Measurements from ENCODE around the gene C5orf63.

Gene C5orf63

GRCh38 chr5:127064253-127064840 is 9.0 kb downstream of the C5orf63 start:
- no peak for DNase-seq
- Histone ChIP-seq H3K36me3 (ENCODE audit: insufficient read depth, low read length) (no peaks in the 10 kb centered on the region), H3K9ac (ENCODE audit: low read depth, low read length) (no peak overlapping the region), H2AFZ (ENCODE audit: low read depth, low read length) (no peak overlapping the region), H3K4me2 (ENCODE audit: insufficient read depth, low read length) (no peak overlapping the region), H3K9me3 (ENCODE audit: insufficient read depth, low read length, severe bottlenecking) (no peaks in the 10 kb centered on the region), H3K4me3 (ENCODE audit: low read depth in 1 of 2, low read length in 2 of 2) (no peak overlapping the region), H4K20me1 (ENCODE audit: insufficient read depth, low read length) (no peaks in the 10 kb centered on the region), H3K27me3 (ENCODE audit: insufficient read depth, low read length, poor library complexity) (peaks cover 6% of the 10 kb centered on the region), H3K79me2 (ENCODE audit: insufficient read depth, low read length) (no peaks in the 10 kb centered on the region), H3K27ac (ENCODE audit: low read length) (no peak overlapping the region), H3K4me1 (ENCODE audit: insufficient read depth, low read length) (no peaks in the 10 kb centered on the region)
- no peak for ATAC-seq (ENCODE audit: insufficient read depth, low read depth)
- TF ChIP-seq EZH2 (IDR thresholded peaks at IDR 0.05; ENCODE audit: borderline replicate concordance, low read depth, low read length, severe bottlenecking) (no peak), CTCF (IDR thresholded peaks at IDR 0.05; ENCODE audit: borderline replicate concordance, extremely low read depth, low read length, poor library complexity, severe bottlenecking) (no peak)

GRCh38 chr5:127063257-127063913 is 9.9 kb downstream of the C5orf63 start:
- H3K79me2 ChIP-seq (ENCODE audit: insufficient read depth, low read length), result no peaks in the 10 kb centered on the region
- no peaks in the 10 kb centered on the region for H3K9me3 ChIP-seq (ENCODE audit: insufficient read depth, low read length, severe bottlenecking)
- no peak for ATAC-seq (ENCODE audit: insufficient read depth, low read depth)
- TF ChIP-seq EZH2 (IDR thresholded peaks at IDR 0.05; ENCODE audit: borderline replicate concordance, low read depth, low read length, severe bottlenecking) (no peak), CTCF (IDR thresholded peaks at IDR 0.05; ENCODE audit: borderline replicate concordance, extremely low read depth, low read length, poor library complexity, severe bottlenecking) (no peak)
- H4K20me1 ChIP-seq (ENCODE audit: insufficient read depth, low read length), result no peaks in the 10 kb centered on the region
- no peaks in the 10 kb centered on the region for H3K36me3 ChIP-seq (ENCODE audit: insufficient read depth, low read length)
- H3K4me1 ChIP-seq (ENCODE audit: insufficient read depth, low read length), result no peaks in the 10 kb centered on the region
- no peak overlapping the region for H3K9ac ChIP-seq (ENCODE audit: low read depth, low read length)
- DNase-seq, result no peak
- H3K4me3 ChIP-seq (ENCODE audit: low read depth in 1 of 2, low read length in 2 of 2), result no peak overlapping the region
- H2AFZ ChIP-seq (ENCODE audit: low read depth, low read length), result no peak overlapping the region
- no peak overlapping the region for H3K27ac ChIP-seq (ENCODE audit: low read length)
- no peak overlapping the region for H3K4me2 ChIP-seq (ENCODE audit: insufficient read depth, low read length)
- H3K27me3 ChIP-seq (ENCODE audit: insufficient read depth, low read length, poor library complexity), result peaks cover 6% of the 10 kb centered on the region

GRCh38 chr5:127061956-127062355 is 11.3 kb downstream of the C5orf63 start:
- no peak overlapping the region for H3K4me2 ChIP-seq (ENCODE audit: insufficient read depth, low read length)
- no peaks in the 10 kb centered on the region for H3K9me3 ChIP-seq (ENCODE audit: insufficient read depth, low read length, severe bottlenecking)
- H2AFZ ChIP-seq (ENCODE audit: low read depth, low read length), result no peak overlapping the region
- H3K27ac ChIP-seq (ENCODE audit: low read length), result no peak overlapping the region
- H3K79me2 ChIP-seq (ENCODE audit: insufficient read depth, low read length), result no peaks in the 10 kb centered on the region
- no peak overlapping the region for H3K9ac ChIP-seq (ENCODE audit: low read depth, low read length)
- no peak overlapping the region for H3K4me3 ChIP-seq (ENCODE audit: low read depth in 1 of 2, low read length in 2 of 2)
- no peaks in the 10 kb centered on the region for H4K20me1 ChIP-seq (ENCODE audit: insufficient read depth, low read length)
- no peaks in the 10 kb centered on the region for H3K4me1 ChIP-seq (ENCODE audit: insufficient read depth, low read length)
- DNase-seq (no peak), ATAC-seq (ENCODE audit: insufficient read depth, low read depth) (no peak)
- no peak for TF ChIP-seq CTCF (IDR thresholded peaks at IDR 0.05; ENCODE audit: borderline replicate concordance, extremely low read depth, low read length, poor library complexity, severe bottlenecking)
- TF ChIP-seq EZH2 (IDR thresholded peaks at IDR 0.05; ENCODE audit: borderline replicate concordance, low read depth, low read length, severe bottlenecking), result no peak
- H3K36me3 ChIP-seq (ENCODE audit: insufficient read depth, low read length), result no peaks in the 10 kb centered on the region
- H3K27me3 ChIP-seq (ENCODE audit: insufficient read depth, low read length, poor library complexity), result peaks cover 9% of the 10 kb centered on the region
